Measurements from ENCODE around the gene JCHAIN.
A peak's percentile ranks its signal among the peaks of the same experiment; 100 is the strongest.

JCHAIN gene

DNA sequence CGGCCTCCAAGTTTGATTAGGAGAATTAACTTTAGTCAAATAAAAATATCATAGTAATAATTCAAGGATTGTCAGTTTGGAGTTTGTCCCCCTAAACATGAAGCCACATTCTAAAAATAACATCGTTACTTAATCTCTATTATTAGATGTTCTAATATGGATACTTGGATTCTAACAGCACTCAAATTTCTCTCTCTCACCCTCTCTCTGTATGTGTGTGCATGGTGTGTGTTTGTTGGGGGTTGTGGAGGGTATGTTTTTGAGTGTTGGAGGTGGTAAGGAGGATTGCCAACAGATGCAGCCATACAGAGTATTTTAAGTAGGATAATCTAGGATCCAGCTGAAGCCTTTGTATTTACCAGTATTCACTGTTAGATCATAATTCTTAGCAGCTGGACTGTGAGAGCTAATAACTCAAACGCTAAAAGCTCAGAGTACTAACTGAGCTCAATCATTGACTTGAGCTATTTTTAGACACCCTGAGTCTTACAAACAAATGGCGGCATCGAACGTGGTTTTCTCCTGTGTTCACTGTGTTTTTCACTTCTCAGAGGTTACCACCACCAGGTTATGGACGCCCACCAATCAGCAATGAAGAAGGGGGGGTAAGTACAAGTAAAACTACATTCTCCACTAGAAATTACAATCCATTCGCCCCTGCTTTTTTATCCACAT is 28.9 kb downstream of the JCHAIN start:
- DNase-seq = no peak

DNA sequence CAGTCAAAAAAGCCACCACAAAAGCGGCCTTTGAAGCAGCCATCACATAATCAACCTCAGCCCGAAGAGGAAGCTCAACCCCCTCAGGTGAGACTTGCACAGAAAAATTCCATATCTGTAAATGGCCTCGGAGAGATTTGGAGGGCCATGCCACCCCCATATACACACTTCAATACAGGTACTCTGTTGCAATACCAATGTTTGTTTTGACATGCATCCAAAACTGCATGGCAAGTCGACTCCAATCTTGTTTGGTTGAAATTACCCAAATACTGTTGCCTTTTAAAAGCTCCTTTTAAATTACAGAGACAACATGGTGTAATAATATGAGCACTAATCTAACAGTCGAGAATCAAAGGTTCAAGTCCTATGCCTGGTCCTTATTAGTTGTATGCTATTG is 31.8 kb downstream of the JCHAIN start:
- no peak for DNase-seq

DNA sequence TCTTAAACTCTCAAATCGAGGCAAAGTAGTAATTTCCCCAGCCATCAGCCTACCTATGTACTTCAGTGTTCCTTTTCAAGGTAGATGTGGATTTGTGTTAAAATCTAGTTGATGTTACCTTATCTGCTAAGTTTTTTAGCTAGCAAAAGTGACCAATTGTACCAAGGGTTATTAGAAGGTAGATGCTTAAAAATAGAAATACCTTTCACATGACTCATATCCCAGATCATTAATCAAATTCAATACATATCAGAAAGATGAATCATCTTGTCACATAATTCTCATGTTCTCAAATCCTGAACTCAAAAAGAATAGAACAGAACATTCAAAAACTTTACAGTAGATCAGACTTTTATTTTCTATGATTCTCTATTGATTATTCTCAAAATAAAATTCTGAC is 34.3 kb downstream of the JCHAIN start:
- no peak for DNase-seq

DNA sequence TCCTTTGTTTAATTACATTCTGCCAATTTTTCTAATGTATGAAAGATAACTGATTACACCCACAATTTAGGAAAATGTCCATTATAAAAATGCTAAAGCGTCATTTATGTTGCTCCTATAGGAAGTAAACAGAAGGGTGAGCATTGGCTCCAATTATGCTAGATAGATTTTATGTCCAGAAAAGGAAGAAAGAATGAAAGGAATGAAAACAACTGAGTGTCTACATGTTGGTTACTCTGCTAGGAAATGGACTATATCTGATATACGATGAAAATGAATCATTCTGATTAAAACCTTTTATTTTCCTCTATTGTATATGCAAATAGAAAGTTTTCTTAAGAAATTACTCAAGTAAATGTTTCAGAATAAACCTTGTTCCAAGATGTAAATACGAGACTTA is 36.1 kb downstream of the JCHAIN start:
- no peak for DNase-seq

DNA sequence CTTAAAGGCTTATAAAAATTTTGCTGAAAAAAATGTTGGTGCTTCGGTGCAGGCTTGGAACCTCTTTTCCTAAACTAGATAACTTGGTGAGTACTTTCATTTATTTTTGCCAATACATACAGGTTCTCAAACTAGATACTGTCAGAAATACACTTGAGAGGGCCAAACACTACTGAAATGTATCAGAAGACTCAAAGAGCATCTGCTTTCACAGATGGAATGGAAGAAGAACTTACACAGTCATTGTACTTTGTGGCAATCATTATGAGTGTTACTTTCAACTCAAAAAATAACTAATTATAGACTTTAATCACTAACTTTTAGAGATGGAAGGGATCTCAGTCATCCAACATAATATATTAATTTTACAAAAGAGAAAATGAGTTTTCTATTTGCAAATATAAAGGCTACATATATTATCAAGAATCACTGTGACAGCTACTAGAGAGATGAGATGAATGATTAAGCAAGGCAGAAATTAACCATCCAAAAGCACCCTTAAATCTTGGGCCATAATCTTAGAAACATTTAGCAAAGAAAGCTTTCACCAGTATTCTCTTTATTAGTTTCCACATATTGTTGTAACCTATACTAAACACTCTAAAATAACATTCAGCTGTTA is 36.7 kb downstream of the JCHAIN start:
- peak in 1 of 5 experiments; percentile 31 for DNase-seq

DNA sequence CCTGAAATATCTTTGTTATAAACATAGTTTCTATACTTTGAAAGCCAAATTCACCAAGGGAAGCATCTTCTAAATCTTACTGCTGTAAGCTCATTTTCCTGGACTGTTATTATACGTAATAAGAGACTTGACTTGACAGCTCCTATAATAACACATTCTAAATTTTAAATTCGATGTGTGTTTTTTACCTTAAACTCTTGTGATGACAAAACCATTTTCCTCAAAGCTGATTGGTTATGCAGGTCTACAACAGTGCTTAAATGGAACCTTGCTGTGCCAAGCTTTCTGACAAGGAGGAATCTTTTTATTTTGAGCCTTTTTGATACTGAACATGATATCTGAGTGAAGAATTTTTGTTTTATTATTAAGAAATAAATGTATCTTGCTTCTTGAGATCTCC is 37.9 kb downstream of the JCHAIN start, which contains the start of gene ENAM:
TSS of gene ENAM (plus strand) at position 301 of the 400 bp plus-strand sequence. CDS start 757 bp downstream, outside the sequence.
- no peak for DNase-seq

DNA sequence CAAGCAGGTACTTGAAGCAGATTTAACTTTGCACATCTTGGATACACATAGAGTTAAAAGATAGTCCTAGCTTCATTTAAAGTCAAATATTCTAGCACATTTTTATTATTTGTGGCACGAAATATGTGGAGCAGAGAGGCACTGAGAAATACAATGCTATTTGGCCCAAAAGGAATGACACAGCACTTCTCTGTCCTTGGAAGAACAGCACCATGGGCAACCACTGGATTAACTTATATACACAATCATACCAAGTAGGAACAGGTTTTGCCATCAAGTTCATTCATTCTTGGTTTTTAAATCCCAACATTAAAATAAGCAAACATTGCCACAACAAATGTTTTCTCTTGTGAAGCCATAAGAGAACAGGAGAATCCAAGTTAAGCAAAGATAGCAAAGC is 38.7 kb downstream of the JCHAIN start:
- no peak for DNase-seq

DNA sequence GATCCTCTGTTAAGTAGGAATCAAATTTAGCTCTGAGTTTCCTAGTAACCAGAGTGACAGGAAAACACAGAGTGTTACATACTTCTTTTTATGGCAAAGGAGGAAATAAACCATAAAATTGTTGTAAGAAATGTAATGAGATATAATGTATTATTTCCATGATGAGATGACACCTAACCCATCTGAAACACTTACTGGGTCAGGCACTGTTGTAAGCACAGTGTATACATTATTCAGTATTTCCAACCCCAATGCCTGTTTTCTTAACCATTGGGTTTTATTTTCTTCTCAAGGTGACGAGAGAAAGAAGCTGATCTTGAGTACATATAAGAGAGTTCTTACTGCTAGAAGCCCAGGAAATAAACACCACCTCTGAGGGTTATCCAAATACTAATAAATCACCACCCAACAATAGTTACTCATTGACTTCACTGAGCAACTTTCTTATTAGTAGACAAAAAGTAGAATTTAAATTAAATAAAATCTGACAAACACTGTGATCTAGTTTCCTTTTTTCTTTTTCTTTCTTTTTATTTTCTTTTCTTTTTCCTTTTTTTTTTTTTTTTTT is 42.0 kb downstream of the JCHAIN start:
- no peak for DNase-seq

DNA sequence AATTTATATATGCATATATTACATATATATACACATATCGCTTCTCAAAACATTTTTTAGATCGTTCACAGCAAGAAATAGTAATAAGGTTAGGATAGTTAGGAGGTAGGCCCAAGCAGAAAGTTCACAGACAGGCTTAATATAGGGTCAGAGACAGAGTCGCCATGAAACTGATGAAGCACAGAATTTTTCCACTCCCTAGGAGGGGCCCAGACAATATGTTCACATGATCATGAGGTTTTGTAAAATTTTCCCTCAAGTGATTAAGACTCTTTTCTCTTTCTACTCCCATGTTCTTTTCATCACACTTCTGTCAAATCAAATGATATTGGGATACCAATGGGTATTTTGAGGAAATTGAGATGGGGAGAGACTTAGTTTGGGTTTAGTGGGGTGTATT is 43.0 kb downstream of the JCHAIN start:
- DNase-seq = peak in 1 of 5 experiments; percentile 46

DNA sequence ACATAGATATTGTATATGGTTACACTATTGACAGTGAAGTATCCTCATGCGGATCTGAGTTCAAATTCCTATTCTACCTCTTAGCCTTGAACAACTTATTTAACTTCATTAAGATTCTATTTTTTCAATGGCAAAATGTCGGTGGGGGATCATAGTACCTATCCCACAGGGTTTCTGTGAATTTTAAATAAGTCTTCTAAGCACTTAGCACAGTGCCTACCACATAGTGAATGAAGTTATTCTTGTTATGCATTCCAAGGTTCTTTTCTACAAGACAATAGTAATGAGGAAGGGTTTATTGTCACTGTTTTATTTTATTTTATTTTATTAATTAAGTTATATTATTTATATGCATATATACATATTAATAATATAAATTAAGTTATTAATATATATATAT is 46.5 kb downstream of the JCHAIN start:
- peak in 1 of 5 experiments; percentile 16 for DNase-seq

DNA sequence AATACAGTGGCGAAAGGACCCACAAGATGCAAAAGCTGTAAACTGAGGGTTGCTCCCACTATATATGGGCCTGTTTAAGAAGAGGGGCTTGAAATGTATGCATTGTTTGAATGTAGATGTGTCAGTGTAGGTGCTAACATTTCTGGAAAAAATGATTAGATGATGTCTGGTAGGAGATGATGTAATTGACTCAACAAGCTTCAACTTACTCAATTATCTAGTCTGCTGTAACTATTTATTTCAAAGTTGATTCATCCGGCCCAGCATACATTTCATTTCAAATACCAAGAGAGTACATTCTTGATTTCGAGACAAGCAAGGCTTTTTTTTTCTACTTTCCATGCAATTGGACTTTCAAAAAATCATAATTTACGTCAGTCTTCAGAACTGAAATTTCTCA is 47.0 kb downstream of the JCHAIN start:
- peak in 1 of 5 experiments; percentile 45 for DNase-seq

DNA sequence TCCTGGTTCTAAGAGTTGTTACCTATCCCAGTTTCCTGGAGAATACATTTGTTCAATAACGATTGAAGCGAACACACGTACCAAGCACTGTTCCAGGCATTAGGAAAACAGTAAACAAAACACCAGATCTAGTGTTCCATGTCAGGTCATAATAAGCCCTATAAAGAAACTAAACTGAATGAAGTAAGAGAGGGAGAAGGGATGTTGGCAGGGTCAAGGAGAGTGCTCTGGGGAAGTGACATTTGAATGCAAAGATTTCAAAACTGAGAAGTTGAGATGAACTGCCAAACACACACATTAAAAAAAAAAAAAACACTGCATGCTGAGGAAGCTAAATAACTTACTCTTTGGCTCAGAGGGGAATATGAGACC is 52.1 kb downstream of the JCHAIN start:
- no peak for DNase-seq

DNA sequence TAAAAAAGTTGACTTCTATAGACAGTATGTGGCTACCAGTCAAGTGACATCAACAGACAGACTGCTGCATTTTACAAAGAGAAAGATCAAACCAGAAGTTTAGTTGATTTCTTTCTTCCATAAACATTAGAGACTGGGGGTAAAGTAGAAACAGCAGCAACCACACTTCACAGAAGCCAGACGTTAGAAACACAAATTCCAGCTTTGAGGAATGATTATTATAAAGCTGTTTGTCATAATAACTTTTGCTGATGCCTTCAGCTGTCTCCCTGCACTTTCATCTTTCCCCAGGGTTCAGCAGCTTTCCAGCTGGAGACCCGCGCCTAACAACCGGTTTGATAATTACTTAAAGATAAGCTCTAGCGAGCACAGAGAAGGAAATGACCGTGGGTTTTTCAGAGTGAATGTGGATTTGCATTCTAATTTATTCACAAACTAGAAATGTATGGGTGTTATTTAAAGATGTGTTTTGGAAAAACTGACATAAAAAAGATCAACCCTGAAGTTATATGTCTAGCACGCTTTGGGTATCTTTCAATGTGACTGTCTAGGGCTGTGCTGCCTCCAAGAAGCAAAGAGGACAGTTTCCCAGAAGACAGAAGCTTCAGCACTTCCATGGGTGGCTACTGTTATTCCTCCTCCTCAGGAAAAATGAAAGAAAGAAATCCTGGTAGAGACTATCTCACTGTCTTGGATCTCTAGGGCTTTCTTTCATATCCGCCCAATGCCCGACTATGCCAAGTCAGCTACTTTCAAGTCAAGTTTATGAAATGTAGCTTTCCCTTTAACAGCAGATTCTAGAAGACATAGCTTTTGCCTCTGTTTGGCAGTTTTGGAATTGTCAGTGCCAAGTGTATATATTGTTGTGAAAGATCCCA is 52.8 kb downstream of the JCHAIN start:
- DNase-seq = no peak

DNA sequence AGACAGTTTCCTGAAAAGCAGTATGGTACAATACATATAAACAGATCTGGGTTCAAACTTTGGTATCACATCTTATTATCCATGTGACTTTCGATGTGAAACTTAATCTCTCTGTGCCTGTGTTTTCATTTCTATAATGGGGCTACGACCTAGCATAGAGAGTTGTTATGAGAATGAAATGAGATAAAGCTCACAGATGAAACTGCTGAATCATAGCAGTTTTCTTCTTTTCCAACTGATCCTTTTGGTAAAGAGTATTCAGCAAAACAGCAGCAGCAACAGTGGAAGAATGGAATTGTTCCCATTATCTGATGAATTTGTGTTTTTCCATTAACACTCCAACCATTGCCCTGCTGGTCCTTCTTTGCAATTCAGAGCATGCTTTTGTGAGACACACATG is 58.0 kb downstream of the JCHAIN start:
- no peak for DNase-seq

DNA sequence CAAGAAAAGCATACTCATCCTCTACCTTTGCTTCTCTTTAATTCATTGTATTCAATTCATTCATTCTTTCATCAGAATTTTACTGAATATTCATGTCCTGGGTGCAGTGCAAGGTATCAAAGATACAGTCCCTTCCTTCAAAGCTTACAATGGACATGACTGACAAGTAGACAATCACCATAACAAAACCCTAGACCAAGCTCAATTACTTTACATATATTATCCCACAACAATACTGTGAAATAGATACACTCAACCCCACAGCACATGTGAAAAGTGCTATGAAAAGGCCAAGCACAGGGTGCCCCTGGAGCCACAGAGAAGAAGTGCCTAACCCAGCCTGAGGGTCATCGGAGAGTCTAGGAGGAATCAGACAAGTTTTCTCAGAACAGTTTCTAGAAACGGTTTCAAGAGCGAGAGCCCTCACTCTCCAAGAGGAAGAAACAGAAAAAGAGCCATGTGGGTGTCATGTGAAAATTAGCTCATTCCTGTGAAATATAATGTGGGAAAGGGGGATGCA is 58.9 kb downstream of the JCHAIN start:
- no peak for DNase-seq

DNA sequence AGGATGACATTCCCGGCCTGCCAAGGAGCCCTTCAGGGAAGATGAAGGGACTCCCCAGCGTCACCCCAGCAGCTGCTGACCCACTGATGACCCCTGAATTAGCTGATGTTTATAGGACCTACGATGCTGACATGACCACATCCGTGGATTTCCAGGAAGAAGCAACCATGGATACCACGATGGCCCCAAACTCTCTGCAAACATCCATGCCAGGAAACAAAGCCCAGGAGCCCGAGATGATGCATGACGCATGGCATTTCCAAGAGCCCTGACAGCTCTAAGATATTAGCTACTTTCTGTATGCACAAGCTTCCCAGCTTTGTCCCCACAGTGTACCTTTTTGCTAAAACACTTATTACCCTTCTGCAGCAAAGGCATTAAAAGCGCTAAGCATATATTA is 59.8 kb downstream of the JCHAIN start:
- no peak for DNase-seq
